ENCODE results near the gene SLC25A21.

The SLC25A21 gene

DNA sequence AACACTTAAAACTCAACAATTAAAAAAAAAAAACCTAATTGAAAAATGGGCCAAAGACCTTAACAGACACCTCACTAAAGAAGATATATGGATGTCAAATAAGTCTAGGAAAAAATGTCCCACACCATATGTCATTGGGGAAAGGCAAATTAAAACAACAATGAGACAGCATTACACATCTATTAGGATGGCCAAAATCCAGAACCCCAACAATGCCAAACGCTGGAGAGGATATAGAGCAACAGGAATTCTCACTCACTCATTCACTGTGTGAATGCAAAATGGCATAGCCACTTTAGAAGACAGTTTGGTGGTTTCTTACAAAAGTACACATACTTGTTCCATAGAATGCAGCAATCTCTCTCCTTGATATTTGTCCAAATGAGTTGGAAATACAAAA is 173.7 kb downstream of the SLC25A21 start:
- H4K20me1 ChIP-seq (ENCODE audit: low read depth, low read length) = no peaks in the 10 kb centered on the region
- no peak overlapping the region for H2AFZ ChIP-seq (ENCODE audit: low read depth, low read length, severe bottlenecking)
- no peaks in the 10 kb centered on the region for H3K36me3 ChIP-seq (ENCODE audit: low read length)
- H3K79me2 ChIP-seq (ENCODE audit: insufficient read depth, low read length) = no peaks in the 10 kb centered on the region
- no peak overlapping the region for H3K9ac ChIP-seq (ENCODE audit: low read length)
- H3F3A ChIP-seq (ENCODE audit: insufficient read depth) = no peaks in the 10 kb centered on the region
- H3K4me3 ChIP-seq (ENCODE audit: insufficient read depth, low read length, poor library complexity, severe bottlenecking) = no peak overlapping the region
- H3K27ac ChIP-seq (ENCODE audit: low read depth, low read length) = no peak overlapping the region
- no peaks in the 10 kb centered on the region for H3K9me3 ChIP-seq (ENCODE audit: insufficient read depth, low read length)
- H3K4me2 ChIP-seq (ENCODE audit: low read depth, low read length, poor library complexity, severe bottlenecking) = no peak overlapping the region
- no peak for TF ChIP-seq EZH2phosphoT487 (conservative IDR thresholded peaks at IDR 0.05; ENCODE audit: low read length)
- TF ChIP-seq, protein P1, sequence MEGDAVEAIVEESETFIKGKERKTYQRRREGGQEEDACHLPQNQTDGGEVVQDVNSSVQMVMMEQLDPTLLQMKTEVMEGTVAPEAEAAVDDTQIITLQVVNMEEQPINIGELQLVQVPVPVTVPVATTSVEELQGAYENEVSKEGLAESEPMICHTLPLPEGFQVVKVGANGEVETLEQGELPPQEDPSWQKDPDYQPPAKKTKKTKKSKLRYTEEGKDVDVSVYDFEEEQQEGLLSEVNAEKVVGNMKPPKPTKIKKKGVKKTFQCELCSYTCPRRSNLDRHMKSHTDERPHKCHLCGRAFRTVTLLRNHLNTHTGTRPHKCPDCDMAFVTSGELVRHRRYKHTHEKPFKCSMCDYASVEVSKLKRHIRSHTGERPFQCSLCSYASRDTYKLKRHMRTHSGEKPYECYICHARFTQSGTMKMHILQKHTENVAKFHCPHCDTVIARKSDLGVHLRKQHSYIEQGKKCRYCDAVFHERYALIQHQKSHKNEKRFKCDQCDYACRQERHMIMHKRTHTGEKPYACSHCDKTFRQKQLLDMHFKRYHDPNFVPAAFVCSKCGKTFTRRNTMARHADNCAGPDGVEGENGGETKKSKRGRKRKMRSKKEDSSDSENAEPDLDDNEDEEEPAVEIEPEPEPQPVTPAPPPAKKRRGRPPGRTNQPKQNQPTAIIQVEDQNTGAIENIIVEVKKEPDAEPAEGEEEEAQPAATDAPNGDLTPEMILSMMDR (IDR thresholded peaks at IDR 0.05; ENCODE audit: insufficient read depth, low read length, poor library complexity, severe bottlenecking) = no peak
- no peaks in the 10 kb centered on the region for H3K27me3 ChIP-seq (ENCODE audit: low read length)
- H3K9me2 ChIP-seq (replicated peaks; ENCODE audit: insufficient read depth, low read length) = no peaks in the 10 kb centered on the region

DNA sequence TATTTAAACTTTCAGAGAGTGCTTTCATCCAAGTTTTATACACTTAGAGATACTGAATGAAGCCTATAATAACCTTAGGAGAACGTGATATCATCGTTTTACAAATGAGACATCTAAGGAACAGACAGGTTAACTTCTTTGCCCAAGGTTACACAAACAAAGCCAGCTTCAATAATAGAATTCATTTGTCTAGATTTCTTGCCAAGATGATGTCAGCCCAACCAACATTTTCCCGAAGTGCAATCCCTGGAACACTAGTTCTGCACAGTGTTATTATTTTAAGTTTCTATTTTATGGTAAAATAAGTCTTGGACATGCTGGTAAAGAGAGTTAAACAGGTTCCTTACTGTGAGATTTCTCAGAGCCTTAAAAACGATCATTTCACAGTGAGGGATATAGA is 174.6 kb downstream of the SLC25A21 start:
- Histone ChIP-seq H3K27ac (ENCODE audit: low read depth, low read length) (no peak overlapping the region), H3K36me3 (ENCODE audit: low read length) (no peaks in the 10 kb centered on the region), H3K4me2 (ENCODE audit: low read depth, low read length, poor library complexity, severe bottlenecking) (no peak overlapping the region), H3K27me3 (ENCODE audit: low read length) (no peaks in the 10 kb centered on the region), H3K9me3 (ENCODE audit: insufficient read depth, low read length) (no peaks in the 10 kb centered on the region), H3K79me2 (ENCODE audit: insufficient read depth, low read length) (no peaks in the 10 kb centered on the region), H3K9ac (ENCODE audit: low read length) (no peak overlapping the region), H3K9me2 (replicated peaks; ENCODE audit: insufficient read depth, low read length) (no peaks in the 10 kb centered on the region), H2AFZ (ENCODE audit: low read depth, low read length, severe bottlenecking) (no peak overlapping the region), H3F3A (ENCODE audit: insufficient read depth) (no peaks in the 10 kb centered on the region), H4K20me1 (ENCODE audit: low read depth, low read length) (no peaks in the 10 kb centered on the region), H3K4me3 (ENCODE audit: insufficient read depth, low read length, poor library complexity, severe bottlenecking) (no peak overlapping the region)
- TF ChIP-seq, protein P1 (IDR thresholded peaks at IDR 0.05; ENCODE audit: insufficient read depth, low read length, poor library complexity, severe bottlenecking) = no peak
- TF ChIP-seq EZH2phosphoT487 (conservative IDR thresholded peaks at IDR 0.05; ENCODE audit: low read length) = no peak

DNA sequence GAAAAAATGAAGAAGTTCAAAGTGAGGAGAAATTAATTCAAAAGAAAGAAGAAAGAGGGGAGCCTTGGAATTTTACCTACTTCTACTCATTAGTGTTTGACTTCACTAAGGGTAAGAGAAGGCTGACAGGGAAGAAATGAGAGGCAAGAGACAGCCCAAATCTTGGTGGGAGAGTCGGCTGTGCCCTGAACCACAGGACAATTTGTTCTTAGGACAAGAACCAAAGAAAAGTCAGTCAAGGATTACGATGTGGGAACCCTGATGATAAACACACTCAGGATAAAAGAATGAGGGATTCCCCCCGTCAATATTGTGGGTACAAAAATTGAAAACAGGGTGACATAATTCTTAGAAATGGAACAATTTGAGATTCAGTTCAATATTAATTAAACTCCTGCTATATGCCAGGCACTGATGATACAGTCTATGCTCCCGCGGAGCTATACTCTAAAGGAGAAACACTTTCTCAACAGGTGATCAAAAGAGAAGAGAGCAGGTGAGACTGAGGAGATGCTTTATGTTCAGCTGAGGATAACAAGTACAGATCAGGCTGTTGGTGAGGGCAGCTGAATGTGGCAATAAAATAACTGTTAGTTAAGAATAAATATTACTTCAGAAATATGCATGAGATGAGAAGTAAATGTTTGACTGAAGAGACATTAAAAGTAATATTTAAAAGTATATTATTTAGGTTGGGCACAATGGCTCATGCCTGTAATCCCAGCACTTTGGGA is 175.4 kb downstream of the SLC25A21 start:
- Histone ChIP-seq H3K4me2 (ENCODE audit: low read depth, low read length, poor library complexity, severe bottlenecking) (no peak overlapping the region), H3K9ac (ENCODE audit: low read length) (no peak overlapping the region), H3K79me2 (ENCODE audit: insufficient read depth, low read length) (no peaks in the 10 kb centered on the region), H2AFZ (ENCODE audit: low read depth, low read length, severe bottlenecking) (no peak overlapping the region), H4K20me1 (ENCODE audit: low read depth, low read length) (no peaks in the 10 kb centered on the region), H3F3A (ENCODE audit: insufficient read depth) (no peaks in the 10 kb centered on the region), H3K27me3 (ENCODE audit: low read length) (no peaks in the 10 kb centered on the region), H3K36me3 (ENCODE audit: low read length) (no peaks in the 10 kb centered on the region), H3K9me2 (replicated peaks; ENCODE audit: insufficient read depth, low read length) (no peaks in the 10 kb centered on the region), H3K4me3 (ENCODE audit: insufficient read depth, low read length, poor library complexity, severe bottlenecking) (no peak overlapping the region), H3K27ac (ENCODE audit: low read depth, low read length) (no peak overlapping the region), H3K9me3 (ENCODE audit: insufficient read depth, low read length) (no peaks in the 10 kb centered on the region)
- no peak for TF ChIP-seq EZH2phosphoT487 (conservative IDR thresholded peaks at IDR 0.05; ENCODE audit: low read length)
- TF ChIP-seq, protein P1 (IDR thresholded peaks at IDR 0.05; ENCODE audit: insufficient read depth, low read length, poor library complexity, severe bottlenecking) = no peak

All from SU-DHL-6 (cell line).